ENCODE data around the gene ZSWIM2.

DNA sequence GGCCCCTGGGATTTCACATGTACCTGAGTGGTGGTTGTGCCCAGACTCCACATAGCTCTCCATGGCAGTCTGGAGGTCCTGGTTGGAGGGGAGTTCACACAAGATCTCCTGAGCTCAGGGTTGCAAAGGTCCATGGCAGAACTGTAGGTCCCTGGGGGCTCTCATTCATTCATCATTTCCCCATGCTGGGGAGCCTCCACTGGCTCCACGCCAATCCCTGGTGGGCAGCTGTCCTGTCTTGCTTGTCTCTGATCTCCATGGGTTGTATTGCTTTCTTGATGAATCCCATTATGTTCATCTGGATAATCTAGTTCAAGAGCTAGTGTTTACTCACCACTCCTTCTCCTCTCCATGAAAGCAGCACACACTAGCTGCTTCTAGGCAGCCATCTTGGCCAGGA, 42.4 kb downstream of the ZSWIM2 start:
- TF ChIP-seq, protein P1, sequence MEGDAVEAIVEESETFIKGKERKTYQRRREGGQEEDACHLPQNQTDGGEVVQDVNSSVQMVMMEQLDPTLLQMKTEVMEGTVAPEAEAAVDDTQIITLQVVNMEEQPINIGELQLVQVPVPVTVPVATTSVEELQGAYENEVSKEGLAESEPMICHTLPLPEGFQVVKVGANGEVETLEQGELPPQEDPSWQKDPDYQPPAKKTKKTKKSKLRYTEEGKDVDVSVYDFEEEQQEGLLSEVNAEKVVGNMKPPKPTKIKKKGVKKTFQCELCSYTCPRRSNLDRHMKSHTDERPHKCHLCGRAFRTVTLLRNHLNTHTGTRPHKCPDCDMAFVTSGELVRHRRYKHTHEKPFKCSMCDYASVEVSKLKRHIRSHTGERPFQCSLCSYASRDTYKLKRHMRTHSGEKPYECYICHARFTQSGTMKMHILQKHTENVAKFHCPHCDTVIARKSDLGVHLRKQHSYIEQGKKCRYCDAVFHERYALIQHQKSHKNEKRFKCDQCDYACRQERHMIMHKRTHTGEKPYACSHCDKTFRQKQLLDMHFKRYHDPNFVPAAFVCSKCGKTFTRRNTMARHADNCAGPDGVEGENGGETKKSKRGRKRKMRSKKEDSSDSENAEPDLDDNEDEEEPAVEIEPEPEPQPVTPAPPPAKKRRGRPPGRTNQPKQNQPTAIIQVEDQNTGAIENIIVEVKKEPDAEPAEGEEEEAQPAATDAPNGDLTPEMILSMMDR (IDR thresholded peaks at IDR 0.05) = no peak
- no peak for TF ChIP-seq POLR2A (IDR thresholded peaks at IDR 0.05)
